Thyroid gland (tissue), 4 donors: ENCODE measurements around the gene PLEKHA8. TPM values are rescaled to one million over a fixed set of nuclear protein-coding genes. Genes with fewer than 3 reads are reported as not detected.

Source experiments
- DNase-seq, 2 donors: peaks; one replicate each; pipeline ENCODE4 v3.0.0-alpha.2; 2019
- H3K27ac ChIP-seq, 3 donors: fragments of 200-600 bp; sonication (generic); 1 replicate in 2 of 3; 2 replicates in 1 of 3; pipeline ENCODE4 v1.5.1; 2016 to 2019; ENCODE audit warnings: mild to moderate bottlenecking in 1 of 3, moderate library complexity in 1 of 3
- H3K27me3 ChIP-seq: fragments of 200-600 bp; sonication (generic); one replicate; pipeline ENCODE4 v1.5.1; 2019
- H3K36me3 ChIP-seq, 2 donors: fragments of 200-600 bp; sonication (generic); one replicate each; pipeline ENCODE4 v1.5.1; 2016 to 2019
- H3K4me1 ChIP-seq, 2 donors: fragments of 200-600 bp; sonication (generic); one replicate each; pipeline ENCODE4 v1.5.1; 2017 to 2019
- H3K4me3 ChIP-seq, 3 donors: fragments of 200-600 bp; sonication (generic); replicated peaks in 1 of 3; 1 replicate in 2 of 3; 2 replicates in 1 of 3; pipeline ENCODE4 v1.5.1; 2016; ENCODE audit warnings: mild to moderate bottlenecking in 1 of 3
- H3K9me3 ChIP-seq: fragments of 200-600 bp; sonication (generic); one replicate; pipeline ENCODE4 v1.5.1; 2017
- CTCF ChIP-seq, 6 experiments: fragments of 200-600 bp in 3 of 6; fragments of 450-650 bp in 3 of 6; sonication (generic) in 3 of 6; IDR thresholded peaks; one replicate each; pipeline ENCODE4 v1.5.1; 2016 to 2019; ENCODE audit warnings: antibody characterized with exemption in 6 of 6, mild to moderate bottlenecking in 2 of 6, inconsistent platforms in 1 of 6, moderate library complexity in 1 of 6
- POLR2A ChIP-seq, 2 donors: fragments of 450-650 bp; IDR thresholded peaks; one replicate each; pipeline ENCODE4 v1.6.1; 2017; ENCODE audit warnings: antibody characterized with exemption in 2 of 2, mild to moderate bottlenecking in 2 of 2, moderate library complexity in 1 of 2
- WGBS, 2 donors: methylation state at CpG; one replicate each; pipeline ENCODE4 v1.1.5; 2017; 5-methylcytosine and 5-hydroxymethylcytosine counted together
- intact Hi-C: fragments of 100-400 bp; cut with DNase I; formaldehyde crosslinking; loops from one replicate; pipeline ENCODE4 v1.15.1; 2023
- total RNA-seq, 4 donors: library from RNA; depleted of rRNA; stranded (reverse); fragments of >200 nt; gene quantifications; one replicate each; pipeline ENCODE4 v1.2.3, GENCODE V29; 2016

PLEKHA8 gene
- total RNA-seq, 4 donors from 2014 or later: 7.1 to 13.3 (median 8.8) TPM

- Histone ChIP-seq H3K27ac (no peak overlapping the region), H3K4me1 (no peaks in the 10 kb centered on the region), H3K36me3 (no peaks in the 10 kb centered on the region), H3K4me3 (no peak overlapping the region), H3K9me3 (no peaks in the 10 kb centered on the region), H3K27me3 (no peaks in the 10 kb centered on the region)
- no peak for TF ChIP-seq POLR2A (IDR thresholded peaks at IDR 0.05)
- TF ChIP-seq CTCF (IDR thresholded peaks at IDR 0.05): no peak
- DNase-seq: no peak
- 86 to 100% methylated on average over 1 of the region's 1 CpG for WGBS, 2 donors
- intact Hi-C loops: no loop called here
These were observed 38.5 kb downstream of the PLEKHA8 start for GRCh38 chr7:30066687-30067086.

DNA sequence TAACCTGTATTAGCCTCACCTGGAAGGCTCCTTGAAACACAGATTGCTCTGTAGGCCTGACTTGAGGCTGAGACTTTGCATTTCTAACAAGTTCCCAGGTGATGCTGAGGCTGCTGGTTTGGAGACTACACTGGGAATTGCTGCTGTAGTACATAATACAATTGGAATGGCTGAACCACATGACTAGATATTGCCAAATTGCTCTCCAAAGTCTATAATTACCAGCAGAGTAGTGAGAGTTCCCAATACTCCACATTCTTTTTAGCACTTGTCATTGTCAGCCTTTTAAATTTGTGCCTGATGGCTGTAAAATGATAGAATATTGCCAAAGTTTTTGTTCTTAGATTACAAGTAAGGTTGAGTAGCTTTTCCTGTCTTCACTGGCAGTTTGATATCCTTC lies 39.9 kb downstream of the PLEKHA8 start:
- DNase-seq: peak in 1 of 2 donors; percentile 3
- no peak overlapping the region for H3K4me3 ChIP-seq
- no peaks in the 10 kb centered on the region for H3K36me3 ChIP-seq
- H3K9me3 ChIP-seq: no peaks in the 10 kb centered on the region
- intact Hi-C loops: no loop called here
- no peaks in the 10 kb centered on the region for H3K4me1 ChIP-seq
- TF ChIP-seq POLR2A (IDR thresholded peaks at IDR 0.05) (no peak), CTCF (IDR thresholded peaks at IDR 0.05) (no peak)
- H3K27me3 ChIP-seq: no peaks in the 10 kb centered on the region
- H3K27ac ChIP-seq: no peak overlapping the region

- WGBS, 2 donors: 86 to 97% methylated on average over 5 of the region's 5 CpGs
- H3K4me3 ChIP-seq: no peak overlapping the region
- intact Hi-C loops: no loop called here
- no peaks in the 10 kb centered on the region for H3K36me3 ChIP-seq
- TF ChIP-seq POLR2A (IDR thresholded peaks at IDR 0.05) (no peak), CTCF (IDR thresholded peaks at IDR 0.05) (no peak)
- no peak for DNase-seq
- no peaks in the 10 kb centered on the region for H3K4me1 ChIP-seq
- H3K9me3 ChIP-seq: no peaks in the 10 kb centered on the region
- H3K27ac ChIP-seq: no peak overlapping the region
- no peaks in the 10 kb centered on the region for H3K27me3 ChIP-seq
These were observed 41.1 kb downstream of the PLEKHA8 start for GRCh38 chr7:30069096-30069867.

DNA sequence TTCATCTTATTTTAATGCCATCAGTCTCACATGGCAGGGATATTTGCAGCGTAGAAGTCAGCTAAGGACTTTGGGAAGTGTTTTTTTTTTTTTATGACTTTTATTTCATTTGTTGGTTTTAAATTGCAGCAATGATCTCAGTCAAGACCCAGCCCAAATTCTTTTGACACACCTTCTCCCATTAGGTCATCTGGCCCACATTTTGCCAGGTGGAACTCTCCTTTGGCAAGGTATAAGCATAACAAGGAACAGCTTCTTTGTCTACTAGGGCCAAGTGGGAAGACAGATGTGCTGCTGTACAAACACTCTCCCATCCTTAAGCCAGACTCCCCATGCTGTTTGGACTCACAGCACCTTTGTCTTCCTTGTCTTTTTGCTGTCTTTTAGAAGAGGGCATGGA lies 41.8 kb downstream of the PLEKHA8 start:
- intact Hi-C loops: no loop called here
- Histone ChIP-seq H3K9me3 (no peaks in the 10 kb centered on the region), H3K27me3 (no peaks in the 10 kb centered on the region), H3K4me3 (no peak overlapping the region), H3K36me3 (no peaks in the 10 kb centered on the region), H3K4me1 (no peaks in the 10 kb centered on the region), H3K27ac (no peak overlapping the region)
- no peak for DNase-seq
- TF ChIP-seq CTCF (IDR thresholded peaks at IDR 0.05) (no peak), POLR2A (IDR thresholded peaks at IDR 0.05) (no peak)
- WGBS, 2 donors: 0% methylated on average over 1 of the region's 1 CpG

DNA sequence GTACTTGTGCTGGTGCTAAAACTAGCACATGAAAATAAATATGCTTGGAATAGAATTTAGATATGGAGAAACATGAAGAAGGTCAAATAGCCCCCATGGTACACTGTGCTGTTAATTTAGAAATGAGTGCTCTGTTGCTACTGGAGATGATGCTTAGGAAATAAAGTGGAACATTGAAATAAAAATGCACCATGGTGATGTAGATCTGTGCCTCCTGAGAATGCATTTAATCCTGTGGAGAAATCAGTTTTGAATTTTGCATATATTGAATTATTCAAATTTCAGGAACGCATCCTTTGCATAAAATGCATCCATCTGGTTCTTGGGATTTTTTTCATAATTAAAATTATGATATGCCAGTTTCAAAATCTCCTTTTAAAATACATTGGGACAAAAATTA lies 44.5 kb downstream of the PLEKHA8 start:
- Histone ChIP-seq H3K4me3 (no peak overlapping the region), H3K36me3 (no peaks in the 10 kb centered on the region), H3K9me3 (no peaks in the 10 kb centered on the region), H3K4me1 (no peaks in the 10 kb centered on the region), H3K27me3 (no peaks in the 10 kb centered on the region), H3K27ac (no peak overlapping the region)
- no peak for DNase-seq
- WGBS, 2 donors: 95 to 100% methylated on average over 1 of the region's 1 CpG
- intact Hi-C loops: no loop called here
- TF ChIP-seq POLR2A (IDR thresholded peaks at IDR 0.05) (no peak), CTCF (IDR thresholded peaks at IDR 0.05) (no peak)
